CD4-positive, alpha-beta T cell (primary cell): Measurements from ENCODE around the gene DYRK1A. TPM values are rescaled to one million over a fixed set of nuclear protein-coding genes. Genes with fewer than 3 reads are reported as not detected.

Source experiments
- ATAC-seq: fragments of 200-7000 bp; cut with Tn5 transposase; one replicate; pipeline ENCODE4 v1.10.0; 2022; ENCODE audit warnings: mild to moderate bottlenecking; ENCODE audit not compliant: poor library complexity
- CTCF ChIA-PET: fragments of 350-600 bp; sonication (Branson Sonifier 250); formaldehyde crosslinking; loops from one replicate; lab custom pipeline; 2021; ENCODE audit warnings: antibody characterized with exemption, inconsistent platforms; lab: Charles Lee
- POLR2A ChIA-PET: fragments of 350-600 bp; sonication (Branson Sonifier 250); formaldehyde crosslinking; loops from one replicate; lab custom pipeline; 2021; ENCODE audit warnings: antibody characterized with exemption, inconsistent platforms; lab: Charles Lee
- DNase-seq, 14 experiments: peaks; one replicate each; pipeline ENCODE4 v3.0.0-alpha.2; 2013 to 2020; ENCODE audit warnings: mixed read lengths in 2 of 14
- H3K27ac ChIP-seq, 2 donors: one replicate each; pipeline versions ENCODE4 v1.5.1 to v1.7.0; 2013; ENCODE audit warnings: low read length in 2 of 2, low read depth in 1 of 2, mild to moderate bottlenecking in 1 of 2
- H3K27me3 ChIP-seq, 2 experiments: 1 replicate in 1 of 2; 2 replicates in 1 of 2; pipeline versions ENCODE4 v1.6.1 to v1.7.0; 2013; ENCODE audit warnings: low read length in 2 of 2, control low read depth in 1 of 2, mild to moderate bottlenecking in 1 of 2, moderate library complexity in 1 of 2; ENCODE audit not compliant: insufficient read depth in 2 of 2, control insufficient read depth in 1 of 2
- H3K36me3 ChIP-seq: one replicate; pipeline ENCODE4 v1.6.1; 2013; ENCODE audit warnings: low read length, control low read depth; ENCODE audit not compliant: insufficient read depth
- H3K4me1 ChIP-seq: one replicate; pipeline ENCODE4 v1.6.1; 2013; ENCODE audit warnings: low read length, control low read depth; ENCODE audit not compliant: insufficient read depth
- H3K4me3 ChIP-seq: one replicate; pipeline ENCODE4 v1.5.1; 2013; ENCODE audit warnings: mild to moderate bottlenecking, low read length, moderate library complexity
- H3K9me3 ChIP-seq, 2 experiments: 1 replicate in 1 of 2; 2 replicates in 1 of 2; pipeline versions ENCODE4 v1.6.1 to v1.7.0; 2013; ENCODE audit warnings: low read length in 2 of 2, mild to moderate bottlenecking in 2 of 2, control low read depth in 1 of 2, moderate library complexity in 1 of 2; ENCODE audit not compliant: control insufficient read depth in 1 of 2, insufficient read depth in 1 of 2
- H3K27ac Mint-ChIP-seq: one replicate; pipeline ENCODE4 v1.8.0; 2020; ENCODE audit warnings: mixed read lengths
- H3K27me3 Mint-ChIP-seq: one replicate; pipeline ENCODE4 v1.8.0; 2021; ENCODE audit warnings: mixed read lengths
- H3K36me3 Mint-ChIP-seq: one replicate; pipeline ENCODE4 v1.8.0; 2021; ENCODE audit warnings: low read depth, mixed read lengths
- H3K4me1 Mint-ChIP-seq: one replicate; pipeline ENCODE4 v1.8.0; 2021; ENCODE audit warnings: low read depth, mixed read lengths
- H3K4me3 Mint-ChIP-seq: one replicate; pipeline ENCODE4 v1.8.0; 2020; ENCODE audit warnings: mild to moderate bottlenecking, mixed read lengths
- H3K9me3 Mint-ChIP-seq: one replicate; pipeline ENCODE4 v1.8.0; 2020; ENCODE audit warnings: mixed read lengths
- CTCF ChIP-seq: fragments of 200-600 bp; IDR thresholded peaks from one replicate; pipeline ENCODE4 v1.8.0; 2022; ENCODE audit warnings: antibody characterized with exemption, mild to moderate bottlenecking
- intact Hi-C, 2 experiments: fragments of 100-400 bp; cut with DNase I in 1 of 2; cut with micrococcal nuclease in 1 of 2; formaldehyde crosslinking; loops; one replicate each; pipeline versions ENCODE4 v1.15.1 to v1.9.0; 2023 to 2025; cut with DNase I, micrococcal nuclease
- total RNA-seq, 174 experiments: library from RNA in 2 of 174; stranded (reverse) in 2 of 174; gene quantifications; one replicate each; pipeline ENCODE4 v1.2.3 and lab custom pipeline; 2021 to 2026

The DYRK1A gene
- total RNA-seq, 2 experiments from 2014 or later, result 135 to 145 TPM

GRCh38 chr21:37383784-37384311 is 17.3 kb downstream of the DYRK1A start:
- H3K36me3 Mint-ChIP-seq, result peaks cover 16% of the 10 kb centered on the region
- no peaks in the 10 kb centered on the region for H3K27me3 ChIP-seq
- ChIA-PET POLR2A (interaction anchor here (2.2 kb wide), 1 partner anchor 8 kb away, joined by 5 read pairs; no protein-coding TSS in a partner anchor), CTCF (interaction anchor here (1.7 kb wide), 1 partner anchor 34 kb away, joined by 5 read pairs; no protein-coding TSS in a partner anchor)
- H3K4me3 ChIP-seq, result no peak overlapping the region
- peak overlapping the region; percentile 3 for H3K27ac Mint-ChIP-seq
- no peaks in the 10 kb centered on the region for H3K27me3 Mint-ChIP-seq
- no peaks in the 10 kb centered on the region for H3K9me3 ChIP-seq
- no peak overlapping the region for H3K27ac ChIP-seq
- no peak for TF ChIP-seq CTCF
- intact Hi-C loops, result loop anchor here in 1 of 2 experiments (5.0 kb wide), 1 partner anchor 38 kb away; no protein-coding TSS in a partner anchor
- DNase-seq (no peak), ATAC-seq (no peak)
- peaks cover 2% of the 10 kb centered on the region for H3K9me3 Mint-ChIP-seq
- peaks cover 59% of the 10 kb centered on the region for H3K4me1 ChIP-seq
- peaks cover 93% of the 10 kb centered on the region for H3K4me1 Mint-ChIP-seq
- H3K4me3 Mint-ChIP-seq, result peak overlapping the region; percentile 5
- no peaks in the 10 kb centered on the region for H3K36me3 ChIP-seq

- Histone ChIP-seq H3K36me3 (no peaks in the 10 kb centered on the region), H3K4me3 (no peak overlapping the region), H3K27ac (no peak overlapping the region), H3K27me3 (no peaks in the 10 kb centered on the region), H3K9me3 (no peaks in the 10 kb centered on the region), H3K4me1 (peaks cover 60% of the 10 kb centered on the region)
- DNase-seq (no peak), ATAC-seq (no peak)
- POLR2A ChIA-PET, result interaction anchor here (2.7 kb wide), 1 partner anchor 16 kb away, joined by 8 read pairs; no protein-coding TSS in a partner anchor
- CTCF ChIA-PET, result interaction anchor here (1.7 kb wide), 1 partner anchor 34 kb away, joined by 5 read pairs; no protein-coding TSS in a partner anchor
- H3K9me3 Mint-ChIP-seq, result peaks cover 2% of the 10 kb centered on the region
- no peaks in the 10 kb centered on the region for H3K27me3 Mint-ChIP-seq
- peaks cover 92% of the 10 kb centered on the region for H3K4me1 Mint-ChIP-seq
- no peak for TF ChIP-seq CTCF
- intact Hi-C loops, result loop anchor here in 1 of 2 experiments (5.0 kb wide), 1 partner anchor 38 kb away; no protein-coding TSS in a partner anchor
- H3K27ac Mint-ChIP-seq, result peak overlapping the region; percentile 3
- peaks cover 16% of the 10 kb centered on the region for H3K36me3 Mint-ChIP-seq
- H3K4me3 Mint-ChIP-seq, result peak overlapping the region; percentile 32
Observed at GRCh38 chr21:37384416-37384815, 17.8 kb downstream of the DYRK1A start.

GRCh38 chr21:37385179-37385765 is 18.7 kb downstream of the DYRK1A start:
- H3K27ac ChIP-seq, result no peak overlapping the region
- POLR2A ChIA-PET, result interaction anchor here (0.9 to 2.7 kb wide), 3 partner anchors 13 to 22 kb away, joined by 3 to 8 read pairs (median 3); no protein-coding TSS in a partner anchor
- H3K27me3 ChIP-seq, result no peaks in the 10 kb centered on the region
- H3K4me1 ChIP-seq, result peaks cover 61% of the 10 kb centered on the region
- ATAC-seq (peak; percentile 41), DNase-seq (no peak)
- H3K4me3 Mint-ChIP-seq, result peak overlapping the region; percentile 32
- H3K4me3 ChIP-seq, result no peak overlapping the region
- H3K9me3 ChIP-seq, result no peaks in the 10 kb centered on the region
- peaks cover 2% of the 10 kb centered on the region for H3K9me3 Mint-ChIP-seq
- H3K27me3 Mint-ChIP-seq, result no peaks in the 10 kb centered on the region
- H3K27ac Mint-ChIP-seq, result peak overlapping the region; percentile 3
- TF ChIP-seq CTCF, result no peak
- H3K36me3 ChIP-seq, result no peaks in the 10 kb centered on the region
- H3K4me1 Mint-ChIP-seq, result peaks cover 92% of the 10 kb centered on the region
- CTCF ChIA-PET, result interaction anchor here (1.2 kb wide), 1 partner anchor 9 kb away, joined by 3 read pairs; no protein-coding TSS in a partner anchor
- intact Hi-C loops, result loop anchor here in 1 of 2 experiments (5.0 kb wide), 1 partner anchor 47 kb away; no protein-coding TSS in a partner anchor
- H3K36me3 Mint-ChIP-seq, result peaks cover 16% of the 10 kb centered on the region
